IPS DF 6.9 (cell line): ENCODE measurements around the gene PRDX5.

ENCODE experiments used
- DNase-seq: peaks from one replicate; pipeline ENCODE4 v3.0.0-alpha.2; 2013; ENCODE audit warnings: low read depth, low spot score
- H3K27ac ChIP-seq: one replicate; pipeline ENCODE4 v1.5.1; 2013; ENCODE audit warnings: low read length, control low read depth
- H3K27me3 ChIP-seq: 2 replicates; pipeline ENCODE4 v1.6.1; 2013; ENCODE audit warnings: mild to moderate bottlenecking, low read length; ENCODE audit not compliant: control insufficient read depth, insufficient read depth
- H3K36me3 ChIP-seq: 2 replicates; pipeline ENCODE4 v1.6.1; 2013; ENCODE audit warnings: low read length; ENCODE audit not compliant: control insufficient read depth, insufficient read depth
- H3K4me1 ChIP-seq: 2 replicates; pipeline ENCODE4 v1.6.1; 2013; ENCODE audit warnings: low read length; ENCODE audit not compliant: control insufficient read depth, insufficient read depth
- H3K4me3 ChIP-seq: 2 replicates; pipeline ENCODE4 v1.5.1; 2013; ENCODE audit warnings: mild to moderate bottlenecking, low read length
- H3K9me3 ChIP-seq: 2 replicates; pipeline ENCODE4 v1.6.1; 2013; ENCODE audit warnings: low read length, inconsistent platforms; ENCODE audit not compliant: control insufficient read depth, insufficient read depth
- WGBS: extraction: QIAGEN DNeasy Blood & Tissue Kit; methylation state at CpG from one replicate; pipeline ENCODE4 v1.1.7; 2013; ENCODE audit warnings: mixed read lengths, missing lambda C conversion rate; ENCODE audit not compliant: insufficient read length, insufficient coverage; 5-methylcytosine and 5-hydroxymethylcytosine counted together

Gene PRDX5

GRCh38 chr11:64290352-64291261, 27.3 kb upstream of the PRDX5 start:
- Histone ChIP-seq H3K4me3 (no peak overlapping the region), H3K36me3 (no peaks in the 10 kb centered on the region), H3K4me1 (peaks cover 9% of the 10 kb centered on the region; the same call in 1 of the 2 replicates), H3K27ac (no peak overlapping the region), H3K27me3 (peaks cover 53% of the 10 kb centered on the region), H3K9me3 (no peaks in the 10 kb centered on the region)
- no peak for DNase-seq
- no CpG with 5 or more reads among the region's 10 CpGs for WGBS

- peaks cover 6% of the 10 kb centered on the region; the same call in 1 of the 2 replicates for H3K4me1 ChIP-seq
- peaks cover 60% of the 10 kb centered on the region for H3K27me3 ChIP-seq
- no peaks in the 10 kb centered on the region for H3K36me3 ChIP-seq
- no peak for DNase-seq
- peak within 1 kb of the TSS; percentile 33; the same call in 1 of the 2 replicates for H3K4me3 ChIP-seq
- no peak within 1 kb of the TSS for H3K27ac ChIP-seq
- no CpG with 5 or more reads among the region's 45 CpGs for WGBS
- no peaks in the 10 kb centered on the region for H3K9me3 ChIP-seq
Observed at GRCh38 chr11:64291262-64291751, 26.6 kb upstream of the PRDX5 start, which contains the start of gene KCNK4. KCNK4 (plus strand) TSS chr11:64291302; CDS start chr11:64293019, 1,717 bp downstream.

- Histone ChIP-seq H3K4me1 (peaks cover 4% of the 10 kb centered on the region; the same call in 1 of the 2 replicates), H3K27me3 (peaks cover 66% of the 10 kb centered on the region), H3K9me3 (no peaks in the 10 kb centered on the region), H3K27ac (no peak overlapping the region), H3K4me3 (peak overlapping the region; percentile 33; the same call in 1 of the 2 replicates), H3K36me3 (no peaks in the 10 kb centered on the region)
- WGBS: no CpG with 5 or more reads among the region's 96 CpGs
- no peak for DNase-seq
Observed at GRCh38 chr11:64291752-64292459, 26.0 kb upstream of the PRDX5 start.

GRCh38 chr11:64292460-64293254, 25.3 kb upstream of the PRDX5 start:
- Histone ChIP-seq H3K36me3 (no peaks in the 10 kb centered on the region), H3K4me1 (peaks cover 5% of the 10 kb centered on the region; the same call in 1 of the 2 replicates), H3K9me3 (no peaks in the 10 kb centered on the region), H3K27ac (no peak overlapping the region), H3K4me3 (peak overlapping the region; percentile 33; the same call in 1 of the 2 replicates), H3K27me3 (peaks cover 73% of the 10 kb centered on the region)
- WGBS: no CpG with 5 or more reads among the region's 42 CpGs
- DNase-seq: no peak

- Histone ChIP-seq H3K4me3 (no peak overlapping the region), H3K36me3 (no peaks in the 10 kb centered on the region), H3K27me3 (peaks cover 94% of the 10 kb centered on the region), H3K27ac (no peak overlapping the region), H3K4me1 (peaks cover 7% of the 10 kb centered on the region; the same call in 1 of the 2 replicates), H3K9me3 (no peaks in the 10 kb centered on the region)
- no peak for DNase-seq
- no CpG with 5 or more reads among the region's 3 CpGs for WGBS
Observed at GRCh38 chr11:64294774-64295173, 23.1 kb upstream of the PRDX5 start.

GRCh38 chr11:64295760-64296159, 22.2 kb upstream of the PRDX5 start:
- Histone ChIP-seq H3K4me1 (peaks cover 7% of the 10 kb centered on the region; the same call in 1 of the 2 replicates), H3K27ac (no peak overlapping the region), H3K27me3 (peaks cover 96% of the 10 kb centered on the region), H3K9me3 (no peaks in the 10 kb centered on the region), H3K4me3 (no peak overlapping the region), H3K36me3 (no peaks in the 10 kb centered on the region)
- no peak for DNase-seq
- no CpG with 5 or more reads among the region's 4 CpGs for WGBS

GRCh38 chr11:64296236-64296635, 21.7 kb upstream of the PRDX5 start:
- DNase-seq: no peak
- peaks cover 92% of the 10 kb centered on the region for H3K27me3 ChIP-seq
- no peaks in the 10 kb centered on the region for H3K9me3 ChIP-seq
- H3K36me3 ChIP-seq: no peaks in the 10 kb centered on the region
- no CpG with 5 or more reads among the region's 1 CpG for WGBS
- H3K4me3 ChIP-seq: no peak overlapping the region
- peaks cover 7% of the 10 kb centered on the region; the same call in 1 of the 2 replicates for H3K4me1 ChIP-seq
- no peak overlapping the region for H3K27ac ChIP-seq

- Histone ChIP-seq H3K27me3 (peaks cover 87% of the 10 kb centered on the region), H3K4me1 (peaks cover 6% of the 10 kb centered on the region; the same call in 1 of the 2 replicates), H3K36me3 (no peaks in the 10 kb centered on the region), H3K9me3 (no peaks in the 10 kb centered on the region), H3K4me3 (no peak overlapping the region), H3K27ac (no peak overlapping the region)
- DNase-seq: no peak
- no CpG with 5 or more reads among the region's 34 CpGs for WGBS
Observed at GRCh38 chr11:64296830-64297698, 20.9 kb upstream of the PRDX5 start.

- no CpG with 5 or more reads among the region's 18 CpGs for WGBS
- no peak overlapping the region for H3K27ac ChIP-seq
- peaks cover 3% of the 10 kb centered on the region; the same call in 1 of the 2 replicates for H3K4me1 ChIP-seq
- DNase-seq: no peak
- no peaks in the 10 kb centered on the region for H3K36me3 ChIP-seq
- H3K4me3 ChIP-seq: no peak overlapping the region
- no peaks in the 10 kb centered on the region for H3K9me3 ChIP-seq
- H3K27me3 ChIP-seq: peaks cover 79% of the 10 kb centered on the region
Observed at GRCh38 chr11:64297699-64298358, 20.1 kb upstream of the PRDX5 start.
